Liver (tissue), 3 donors: ENCODE results near the gene CHMP4A.

ENCODE experiments used
- EGR1 ChIP-seq, 2 donors: IDR thresholded peaks; 2 replicates each; pipeline ENCODE4 v1.6.1; 2016 to 2018; ENCODE audit warnings: antibody characterized with exemption in 2 of 2, low read depth in 2 of 2
- FOXA1 ChIP-seq: IDR thresholded peaks from 2 replicates; pipeline ENCODE4 v1.6.1; 2016; ENCODE audit warnings: antibody characterized with exemption
- GABPA ChIP-seq, 2 donors: IDR thresholded peaks in 1 of 2; conservative IDR thresholded peaks in 1 of 2; 2 replicates each; pipeline ENCODE4 v1.6.1; 2016; ENCODE audit warnings: antibody characterized with exemption in 2 of 2, mild to moderate bottlenecking in 1 of 2, moderate library complexity in 1 of 2
- HNF4G ChIP-seq: IDR thresholded peaks from 2 replicates; pipeline ENCODE4 v1.6.1; 2016; ENCODE audit warnings: antibody characterized with exemption
- SP1 ChIP-seq: IDR thresholded peaks from 2 replicates; pipeline ENCODE4 v1.6.1; 2018; ENCODE audit warnings: antibody characterized with exemption, mild to moderate bottlenecking
- TAF1 ChIP-seq: conservative IDR thresholded peaks from 2 replicates; pipeline ENCODE4 v1.6.1; 2016; ENCODE audit warnings: antibody characterized with exemption, mild to moderate bottlenecking
- TF ChIP-seq, protein P1 (sequence below): fragments of 150-350 bp; IDR thresholded peaks from 2 replicates; pipeline ENCODE4 v1.5.1; 2017; ENCODE audit warnings: improper control_type of control experiment, low read depth, low read length; ENCODE audit not compliant: missing input control
- TF ChIP-seq, protein P2 (sequence below): IDR thresholded peaks from 2 replicates; pipeline ENCODE4 v1.6.1; 2016; ENCODE audit warnings: antibody characterized with exemption
- TF ChIP-seq, protein P3 (sequence below): IDR thresholded peaks from 2 replicates; pipeline ENCODE4 v1.6.1; 2016; ENCODE audit warnings: antibody characterized with exemption, mild to moderate bottlenecking
- donor health status: healthy.
- donor health status: healthy.

DNA sequence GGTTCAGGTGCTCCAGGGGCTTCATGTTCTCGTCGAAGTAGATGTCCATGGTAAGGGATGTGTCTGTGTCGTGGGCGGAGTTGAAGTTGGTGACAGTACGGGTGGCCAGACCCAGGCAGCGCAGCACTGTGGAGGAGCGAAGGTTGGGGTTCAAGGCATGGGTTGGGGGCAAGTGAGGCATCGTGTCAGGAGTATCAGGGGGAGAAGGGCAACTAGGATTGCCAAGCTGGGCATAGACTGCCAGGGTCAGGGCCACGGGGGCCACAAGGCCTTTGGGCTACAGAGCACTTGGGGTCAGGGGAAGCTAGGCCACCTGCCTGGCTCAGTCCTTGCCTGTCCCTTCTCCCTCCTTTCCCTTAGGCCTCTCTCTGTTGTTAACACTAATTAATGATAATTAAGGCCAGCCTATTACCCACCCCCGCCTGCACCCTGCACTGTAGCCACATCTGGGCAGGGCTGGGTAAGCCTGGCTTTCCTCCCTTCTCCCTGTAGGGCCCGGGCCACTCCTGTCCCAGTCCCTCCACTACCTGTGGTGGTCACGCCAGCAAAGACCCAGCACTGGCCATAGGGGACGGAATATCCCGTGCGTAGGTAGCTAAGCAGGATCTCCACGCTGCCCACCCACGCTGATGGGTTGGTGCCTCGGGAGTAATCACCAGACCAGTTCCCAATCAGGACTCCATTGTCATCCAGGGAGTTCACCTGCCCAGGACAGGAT lies 45.4 kb upstream of the CHMP4A start:
- TF ChIP-seq, protein P1, sequence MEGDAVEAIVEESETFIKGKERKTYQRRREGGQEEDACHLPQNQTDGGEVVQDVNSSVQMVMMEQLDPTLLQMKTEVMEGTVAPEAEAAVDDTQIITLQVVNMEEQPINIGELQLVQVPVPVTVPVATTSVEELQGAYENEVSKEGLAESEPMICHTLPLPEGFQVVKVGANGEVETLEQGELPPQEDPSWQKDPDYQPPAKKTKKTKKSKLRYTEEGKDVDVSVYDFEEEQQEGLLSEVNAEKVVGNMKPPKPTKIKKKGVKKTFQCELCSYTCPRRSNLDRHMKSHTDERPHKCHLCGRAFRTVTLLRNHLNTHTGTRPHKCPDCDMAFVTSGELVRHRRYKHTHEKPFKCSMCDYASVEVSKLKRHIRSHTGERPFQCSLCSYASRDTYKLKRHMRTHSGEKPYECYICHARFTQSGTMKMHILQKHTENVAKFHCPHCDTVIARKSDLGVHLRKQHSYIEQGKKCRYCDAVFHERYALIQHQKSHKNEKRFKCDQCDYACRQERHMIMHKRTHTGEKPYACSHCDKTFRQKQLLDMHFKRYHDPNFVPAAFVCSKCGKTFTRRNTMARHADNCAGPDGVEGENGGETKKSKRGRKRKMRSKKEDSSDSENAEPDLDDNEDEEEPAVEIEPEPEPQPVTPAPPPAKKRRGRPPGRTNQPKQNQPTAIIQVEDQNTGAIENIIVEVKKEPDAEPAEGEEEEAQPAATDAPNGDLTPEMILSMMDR, result no peak
- TF ChIP-seq, protein P2, sequence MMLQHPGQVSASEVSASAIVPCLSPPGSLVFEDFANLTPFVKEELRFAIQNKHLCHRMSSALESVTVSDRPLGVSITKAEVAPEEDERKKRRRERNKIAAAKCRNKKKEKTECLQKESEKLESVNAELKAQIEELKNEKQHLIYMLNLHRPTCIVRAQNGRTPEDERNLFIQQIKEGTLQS, result no peak
- TF ChIP-seq TAF1, result no peak
- no peak for TF ChIP-seq GABPA (IDR thresholded peaks at IDR 0.05 in 1 of 2, conservative IDR thresholded peaks at IDR 0.05 in 1 of 2)
- TF ChIP-seq, protein P3, sequence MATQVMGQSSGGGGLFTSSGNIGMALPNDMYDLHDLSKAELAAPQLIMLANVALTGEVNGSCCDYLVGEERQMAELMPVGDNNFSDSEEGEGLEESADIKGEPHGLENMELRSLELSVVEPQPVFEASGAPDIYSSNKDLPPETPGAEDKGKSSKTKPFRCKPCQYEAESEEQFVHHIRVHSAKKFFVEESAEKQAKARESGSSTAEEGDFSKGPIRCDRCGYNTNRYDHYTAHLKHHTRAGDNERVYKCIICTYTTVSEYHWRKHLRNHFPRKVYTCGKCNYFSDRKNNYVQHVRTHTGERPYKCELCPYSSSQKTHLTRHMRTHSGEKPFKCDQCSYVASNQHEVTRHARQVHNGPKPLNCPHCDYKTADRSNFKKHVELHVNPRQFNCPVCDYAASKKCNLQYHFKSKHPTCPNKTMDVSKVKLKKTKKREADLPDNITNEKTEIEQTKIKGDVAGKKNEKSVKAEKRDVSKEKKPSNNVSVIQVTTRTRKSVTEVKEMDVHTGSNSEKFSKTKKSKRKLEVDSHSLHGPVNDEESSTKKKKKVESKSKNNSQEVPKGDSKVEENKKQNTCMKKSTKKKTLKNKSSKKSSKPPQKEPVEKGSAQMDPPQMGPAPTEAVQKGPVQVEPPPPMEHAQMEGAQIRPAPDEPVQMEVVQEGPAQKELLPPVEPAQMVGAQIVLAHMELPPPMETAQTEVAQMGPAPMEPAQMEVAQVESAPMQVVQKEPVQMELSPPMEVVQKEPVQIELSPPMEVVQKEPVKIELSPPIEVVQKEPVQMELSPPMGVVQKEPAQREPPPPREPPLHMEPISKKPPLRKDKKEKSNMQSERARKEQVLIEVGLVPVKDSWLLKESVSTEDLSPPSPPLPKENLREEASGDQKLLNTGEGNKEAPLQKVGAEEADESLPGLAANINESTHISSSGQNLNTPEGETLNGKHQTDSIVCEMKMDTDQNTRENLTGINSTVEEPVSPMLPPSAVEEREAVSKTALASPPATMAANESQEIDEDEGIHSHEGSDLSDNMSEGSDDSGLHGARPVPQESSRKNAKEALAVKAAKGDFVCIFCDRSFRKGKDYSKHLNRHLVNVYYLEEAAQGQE, result no peak
- TF ChIP-seq SP1, result no peak
- no peak for TF ChIP-seq EGR1 (IDR thresholded peaks at IDR 0.05; ENCODE audit: low read depth in 2 of 2)
- TF ChIP-seq HNF4G, result no peak
- TF ChIP-seq FOXA1, result no peak
